ENCODE results near the gene MAGEA9B. TPM values are rescaled to one million over a fixed set of nuclear protein-coding genes. Genes with fewer than 3 reads are reported as not detected.
"Not testable (repeated sequence)": the region's sequence is repeated elsewhere in the genome, so short reads cannot be mapped to it uniquely, and the experiment has no call there.

The MAGEA9B gene
- total RNA-seq, 1 donor = not detected

GRCh38 chrX:149598603-149599002 is 11.3 kb upstream of the MAGEA9B start:
- H3K27me3 ChIP-seq (ENCODE audit: insufficient read depth, low read length); H3K4me1 ChIP-seq (ENCODE audit: insufficient read depth, low read length); H3K4me3 ChIP-seq (ENCODE audit: low read length); H3K9me3 ChIP-seq (ENCODE audit: low read depth, low read length): not testable (repeated sequence)

- H3K4me3 ChIP-seq (ENCODE audit: low read length); H3K27me3 ChIP-seq (ENCODE audit: insufficient read depth, low read length); H3K9me3 ChIP-seq (ENCODE audit: low read depth, low read length); H3K4me1 ChIP-seq (ENCODE audit: insufficient read depth, low read length): not testable (repeated sequence)
These were observed 8.7 kb upstream of the MAGEA9B start for GRCh38 chrX:149595943-149596342.

- not testable (repeated sequence) for H3K27me3 ChIP-seq (ENCODE audit: insufficient read depth, low read length); H3K9me3 ChIP-seq (ENCODE audit: low read depth, low read length); H3K4me1 ChIP-seq (ENCODE audit: insufficient read depth, low read length); H3K4me3 ChIP-seq (ENCODE audit: low read length)
These were observed 8.0 kb upstream of the MAGEA9B start, which contains the start of gene HSFX2 for GRCh38 chrX:149595214-149595613. Gene HSFX2 (minus strand): TSS chrX:149595314. CDS start chrX:149594700, 614 bp downstream.

- H3K4me1 ChIP-seq (ENCODE audit: insufficient read depth, low read length); H3K27me3 ChIP-seq (ENCODE audit: insufficient read depth, low read length); H3K4me3 ChIP-seq (ENCODE audit: low read length); H3K9me3 ChIP-seq (ENCODE audit: low read depth, low read length): not testable (repeated sequence)
These were observed 3.7 kb upstream of the MAGEA9B start for GRCh38 chrX:149590993-149591392.

- H3K4me3 ChIP-seq (ENCODE audit: low read length); H3K4me1 ChIP-seq (ENCODE audit: insufficient read depth, low read length); H3K27me3 ChIP-seq (ENCODE audit: insufficient read depth, low read length); H3K9me3 ChIP-seq (ENCODE audit: low read depth, low read length): not testable (repeated sequence)
These were observed 1.6 kb downstream of the MAGEA9B start for GRCh38 chrX:149585631-149586030.

GRCh38 chrX:149573456-149573855 is 13.8 kb downstream of the MAGEA9B start:
- H3K4me3 ChIP-seq (ENCODE audit: low read length) = not testable (repeated sequence)

GRCh38 chrX:149572743-149573142 is 14.5 kb downstream of the MAGEA9B start:
- Histone ChIP-seq H3K4me3 (ENCODE audit: low read length) (no peak overlapping the region), H3K27me3 (ENCODE audit: insufficient read depth, low read length) (no peaks in the 10 kb centered on the region), H3K4me1 (ENCODE audit: insufficient read depth, low read length) (no peaks in the 10 kb centered on the region), H3K9me3 (ENCODE audit: low read depth, low read length) (no peaks in the 10 kb centered on the region)

More at GRCh38 chrX:149573456-149573855, 13.8 kb downstream of the MAGEA9B start:
- not testable (repeated sequence) for H3K9me3 ChIP-seq (ENCODE audit: low read depth, low read length); H3K4me1 ChIP-seq (ENCODE audit: insufficient read depth, low read length); H3K27me3 ChIP-seq (ENCODE audit: insufficient read depth, low read length)

- Histone ChIP-seq H3K27me3 (ENCODE audit: insufficient read depth, low read length) (no peaks in the 10 kb centered on the region), H3K4me3 (ENCODE audit: low read length) (no peak overlapping the region), H3K9me3 (ENCODE audit: low read depth, low read length) (no peaks in the 10 kb centered on the region), H3K4me1 (ENCODE audit: insufficient read depth, low read length) (no peaks in the 10 kb centered on the region)
These were observed 15.5 kb downstream of the MAGEA9B start for GRCh38 chrX:149571770-149572169.

- no peak overlapping the region for H3K4me3 ChIP-seq (ENCODE audit: low read length)
- H3K4me1 ChIP-seq (ENCODE audit: insufficient read depth, low read length) = no peaks in the 10 kb centered on the region
- H3K27me3 ChIP-seq (ENCODE audit: insufficient read depth, low read length) = no peaks in the 10 kb centered on the region
- no peaks in the 10 kb centered on the region for H3K9me3 ChIP-seq (ENCODE audit: low read depth, low read length)
These were observed 16.6 kb downstream of the MAGEA9B start for GRCh38 chrX:149570668-149571067.

- no peaks in the 10 kb centered on the region for H3K27me3 ChIP-seq (ENCODE audit: insufficient read depth, low read length)
- no peaks in the 10 kb centered on the region for H3K4me1 ChIP-seq (ENCODE audit: insufficient read depth, low read length)
- no peak overlapping the region for H3K4me3 ChIP-seq (ENCODE audit: low read length)
- H3K9me3 ChIP-seq (ENCODE audit: low read depth, low read length) = no peaks in the 10 kb centered on the region
These were observed 17.5 kb downstream of the MAGEA9B start for GRCh38 chrX:149569770-149570169.

- H3K4me3 ChIP-seq (ENCODE audit: low read length) = no peak overlapping the region
- no peaks in the 10 kb centered on the region for H3K27me3 ChIP-seq (ENCODE audit: insufficient read depth, low read length)
- no peaks in the 10 kb centered on the region for H3K4me1 ChIP-seq (ENCODE audit: insufficient read depth, low read length)
- no peaks in the 10 kb centered on the region for H3K9me3 ChIP-seq (ENCODE audit: low read depth, low read length)
These were observed 18.5 kb downstream of the MAGEA9B start for GRCh38 chrX:149568701-149569296.

GRCh38 chrX:149567621-149568417 is 19.4 kb downstream of the MAGEA9B start:
- H3K4me1 ChIP-seq (ENCODE audit: insufficient read depth, low read length) = no peaks in the 10 kb centered on the region
- H3K9me3 ChIP-seq (ENCODE audit: low read depth, low read length) = no peaks in the 10 kb centered on the region
- H3K4me3 ChIP-seq (ENCODE audit: low read length) = no peak overlapping the region
- no peaks in the 10 kb centered on the region for H3K27me3 ChIP-seq (ENCODE audit: insufficient read depth, low read length)

- Histone ChIP-seq H3K4me3 (ENCODE audit: low read length) (no peak overlapping the region), H3K4me1 (ENCODE audit: insufficient read depth, low read length) (no peaks in the 10 kb centered on the region), H3K27me3 (ENCODE audit: insufficient read depth, low read length) (no peaks in the 10 kb centered on the region), H3K9me3 (ENCODE audit: low read depth, low read length) (no peaks in the 10 kb centered on the region)
These were observed 23.9 kb downstream of the MAGEA9B start for GRCh38 chrX:149563359-149563758.

GRCh38 chrX:149555251-149555650 is 32.0 kb downstream of the MAGEA9B start:
- not testable (repeated sequence) for H3K9me3 ChIP-seq (ENCODE audit: low read depth, low read length); H3K4me1 ChIP-seq (ENCODE audit: insufficient read depth, low read length); H3K4me3 ChIP-seq (ENCODE audit: low read length); H3K27me3 ChIP-seq (ENCODE audit: insufficient read depth, low read length)

GRCh38 chrX:149551939-149552248 is 35.4 kb downstream of the MAGEA9B start:
- not testable (repeated sequence) for H3K9me3 ChIP-seq (ENCODE audit: low read depth, low read length); H3K4me3 ChIP-seq (ENCODE audit: low read length); H3K4me1 ChIP-seq (ENCODE audit: insufficient read depth, low read length); H3K27me3 ChIP-seq (ENCODE audit: insufficient read depth, low read length)

All from mononuclear cell (primary cell).